BJ (cell line): ENCODE data around the gene ZBTB7B. TPM values are rescaled to one million over a fixed set of nuclear protein-coding genes. Genes with fewer than 3 reads are reported as not detected.

Source experiments
- CTCF ChIA-PET: fragments of 350-600 bp; formaldehyde crosslinking; extraction: SDS; loops from one replicate; lab custom pipeline; 2021; ENCODE audit warnings: antibody characterized with exemption, inconsistent platforms; lab: Yijun Ruan, JAX
- POLR2A ChIA-PET: fragments of 300-600 bp; sonication (Branson Sonifier 250); formaldehyde crosslinking; extraction: SDS; loops from one replicate; lab custom pipeline; 2021; ENCODE audit warnings: antibody characterized with exemption; lab: Charles Lee
- DNase-seq: peaks from one replicate; pipeline ENCODE4 v3.0.0-alpha.2; 2011; ENCODE audit warnings: low read depth
- H3K27me3 ChIP-seq: 2 replicates; pipeline ENCODE4 v1.6.0; 2011; ENCODE audit warnings: low read length; ENCODE audit not compliant: control insufficient read depth, insufficient read depth
- H3K36me3 ChIP-seq: 2 replicates; pipeline ENCODE4 v1.5.1; 2011; ENCODE audit warnings: low read length; ENCODE audit not compliant: control insufficient read depth, insufficient read depth
- H3K4me3 ChIP-seq: 2 replicates; pipeline ENCODE4 v1.5.1; 2011; ENCODE audit warnings: low read depth, mild to moderate bottlenecking, control low read depth, low read length
- CTCF ChIP-seq: IDR thresholded peaks from 2 replicates; pipeline ENCODE4 v1.5.1; 2011; ENCODE audit warnings: low read depth, mild to moderate bottlenecking, control low read depth, inconsistent platforms, low read length, moderate library complexity; ENCODE audit not compliant: insufficient read depth
- polyA plus RNA-seq: library from polyadenylated mRNA; depleted of rRNA; stranded (reverse); fragments of >200 nt; gene quantifications from 2 replicates; pipeline ENCODE4 v1.2.3, GENCODE V29; 2011

The ZBTB7B gene
- polyA plus RNA-seq, 1 experiment: 29.4 TPM

GRCh38 chr1:155015527-155016230, 13.1 kb downstream of the ZBTB7B start:
- no peak for TF ChIP-seq CTCF
- POLR2A ChIA-PET: no interaction called here
- H3K4me3 ChIP-seq: no peak overlapping the region
- CTCF ChIA-PET: interaction anchor here (1.2 to 10.2 kb wide), 10 partner anchors 8 to 79 kb away, joined by 3 to 95 read pairs (median 6); partner anchors contain the start of genes ADAM15, LENEP, PMVK and SHC1
- H3K27me3 ChIP-seq: no peaks in the 10 kb centered on the region
- peaks cover 9% of the 10 kb centered on the region for H3K36me3 ChIP-seq
- DNase-seq: no peak

GRCh38 chr1:155016231-155016831, 13.7 kb downstream of the ZBTB7B start:
- peaks cover 8% of the 10 kb centered on the region for H3K36me3 ChIP-seq
- H3K27me3 ChIP-seq: no peaks in the 10 kb centered on the region
- ChIA-PET CTCF (interaction anchor here (1.1 to 10.2 kb wide), 18 partner anchors 9 to 80 kb away, joined by 3 to 95 read pairs (median 8); partner anchors contain the start of genes ADAM15, DCST1, DCST2 and LENEP), POLR2A (no interaction called here)
- TF ChIP-seq CTCF: no peak
- DNase-seq: no peak
- no peak overlapping the region for H3K4me3 ChIP-seq

GRCh38 chr1:155017041-155017945, 14.7 kb downstream of the ZBTB7B start:
- ChIA-PET CTCF (interaction anchor here (0.5 to 10.2 kb wide), 36 partner anchors 8 to 458 kb away, joined by 3 to 95 read pairs (median 4); partner anchors contain the start of genes DCST1, DCST2, EFNA3 and FLAD1), POLR2A (interaction anchor here (0.8 kb wide), 1 partner anchor 53 kb away, joined by 3 read pairs; no protein-coding TSS in a partner anchor)
- peak; percentile 99 for TF ChIP-seq CTCF
- no peaks in the 10 kb centered on the region for H3K27me3 ChIP-seq
- peaks cover 8% of the 10 kb centered on the region; the same call in 1 of the 2 replicates for H3K36me3 ChIP-seq
- H3K4me3 ChIP-seq: peak overlapping the region; percentile 40
- peak; percentile 55 for DNase-seq

GRCh38 chr1:155017946-155018316, 15.3 kb downstream of the ZBTB7B start:
- TF ChIP-seq CTCF: no peak
- no peak for DNase-seq
- ChIA-PET POLR2A (interaction anchor here (0.8 kb wide), 1 partner anchor 53 kb away, joined by 3 read pairs; no protein-coding TSS in a partner anchor), CTCF (interaction anchor here (0.6 to 10.2 kb wide), 31 partner anchors 12 to 458 kb away, joined by 3 to 95 read pairs (median 5); partner anchors contain the start of genes DCST1, DCST2, EFNA3 and FLAD1)
- Histone ChIP-seq H3K36me3 (peaks cover 8% of the 10 kb centered on the region; the same call in 1 of the 2 replicates), H3K27me3 (no peaks in the 10 kb centered on the region), H3K4me3 (no peak overlapping the region)
